Endodermal cell (in vitro differentiated cells): ENCODE results near the gene SLC22A31. TPM values are rescaled to one million over a fixed set of nuclear protein-coding genes. Genes with fewer than 3 reads are reported as not detected.

Experiments used
- DNase-seq: peaks from one replicate; pipeline ENCODE4 v3.0.0-alpha.2; 2017
- H3K27ac ChIP-seq: 2 replicates; pipeline ENCODE4 v1.5.1; 2013; ENCODE audit warnings: mild to moderate bottlenecking, low read depth, low read length, moderate library complexity
- H3K27me3 ChIP-seq: 2 replicates; pipeline ENCODE4 v1.6.1; 2013; ENCODE audit warnings: mild to moderate bottlenecking, low read length, moderate library complexity; ENCODE audit not compliant: insufficient read depth, control insufficient read depth, poor library complexity, severe bottlenecking
- H3K36me3 ChIP-seq: 2 replicates; pipeline ENCODE4 v1.7.0; 2013; ENCODE audit warnings: mild to moderate bottlenecking, low read length, moderate library complexity; ENCODE audit not compliant: control insufficient read depth, insufficient read depth
- H3K4me1 ChIP-seq: one replicate; pipeline ENCODE4 v1.7.0; 2013; ENCODE audit warnings: low read length; ENCODE audit not compliant: control insufficient read depth, insufficient read depth
- H3K4me3 ChIP-seq: 2 replicates; pipeline ENCODE4 v1.5.1; 2013; ENCODE audit warnings: mild to moderate bottlenecking, low read length, moderate library complexity
- H3K9ac ChIP-seq: 2 replicates; pipeline ENCODE4 v1.6.1; 2013; ENCODE audit warnings: mild to moderate bottlenecking, low read length, moderate library complexity; ENCODE audit not compliant: poor library complexity, severe bottlenecking; ENCODE audit errors: extremely low read depth
- H3K9me3 ChIP-seq: 2 replicates; pipeline ENCODE4 v1.6.1; 2013; ENCODE audit warnings: mild to moderate bottlenecking, low read length, moderate library complexity; ENCODE audit not compliant: control insufficient read depth
- H3K27ac Mint-ChIP-seq: 2 replicates; pipeline ENCODE4 v1.8.0; 2020; ENCODE audit warnings: mixed read lengths
- H3K27me3 Mint-ChIP-seq: 2 replicates; pipeline ENCODE4 v1.8.0; 2021; ENCODE audit warnings: mild to moderate bottlenecking, mixed read lengths; ENCODE audit not compliant: insufficient read depth
- H3K36me3 Mint-ChIP-seq: 2 replicates; pipeline ENCODE4 v1.8.0; 2020; ENCODE audit warnings: low read depth, mixed read lengths
- H3K4me1 Mint-ChIP-seq: 2 replicates; pipeline ENCODE4 v1.8.0; 2020; ENCODE audit warnings: mixed read lengths
- H3K4me3 Mint-ChIP-seq: 2 replicates; pipeline ENCODE4 v1.8.0; 2020; ENCODE audit warnings: mild to moderate bottlenecking, moderate library complexity, mixed read lengths
- H3K9me3 Mint-ChIP-seq: 2 replicates; pipeline ENCODE4 v1.8.0; 2020; ENCODE audit warnings: mild to moderate bottlenecking, mixed read lengths
- CTCF ChIP-seq: fragments of 200-600 bp; sonication (generic); conservative IDR thresholded peaks from 2 replicates; pipeline ENCODE4 v1.5.0; 2021; ENCODE audit warnings: antibody characterized with exemption, mild to moderate bottlenecking
- WGBS, 2 experiments: methylation state at CpG; one replicate each; pipeline versions ENCODE4 v1.1.5 to v1.1.7; 2013; ENCODE audit warnings: missing lambda C conversion rate in 2 of 2, mixed read lengths in 1 of 2; ENCODE audit not compliant: insufficient coverage in 1 of 2, insufficient read length in 1 of 2; 5-methylcytosine and 5-hydroxymethylcytosine counted together
- total RNA-seq, 2 donors: library from RNA; stranded (reverse); fragmentation: NEBNext Ultra II Directional in 1 of 2; extraction: Animal tissue kit (Norgen Biotek cat#: 25700) in 1 of 2; gene quantifications; 2 replicates in 1 of 2; 3 replicates in 1 of 2; pipeline ENCODE4 v1.2.1, GENCODE V29; 2021

Gene SLC22A31
- total RNA-seq, 2 donors from 2014 or later = 9.7 to 33.9 TPM

DNA sequence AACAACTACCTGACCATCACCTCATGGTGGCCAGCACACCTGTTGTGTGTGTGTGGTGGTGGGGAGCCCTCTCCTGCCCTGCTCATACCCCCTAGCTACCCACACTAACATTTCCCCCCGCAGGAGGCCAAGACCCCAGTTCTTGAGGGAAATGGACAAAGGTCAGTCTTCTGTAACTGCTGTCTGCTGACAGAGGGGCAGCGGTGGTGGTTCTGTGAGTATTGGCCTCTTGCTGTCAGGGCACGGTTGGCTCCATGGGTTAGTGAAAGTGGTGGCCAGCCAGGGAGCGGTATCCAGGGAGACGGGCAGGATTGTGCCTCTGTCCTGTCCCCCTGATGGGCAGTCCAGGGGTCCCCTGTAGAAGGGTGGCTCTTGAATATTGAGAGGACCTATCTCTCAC, 43.3 kb upstream of the SLC22A31 start:
- Histone ChIP-seq H3K9ac (no peak overlapping the region), H3K4me1 (no peaks in the 10 kb centered on the region), H3K27ac (no peak overlapping the region), H3K27me3 (peaks cover 14% of the 10 kb centered on the region), H3K9me3 (peaks cover 6% of the 10 kb centered on the region), H3K4me3 (no peak overlapping the region), H3K36me3 (no peaks in the 10 kb centered on the region)
- Mint-ChIP-seq H3K4me3 (no peak overlapping the region), H3K36me3 (peaks cover 4% of the 10 kb centered on the region), H3K27me3 (peaks cover 25% of the 10 kb centered on the region), H3K4me1 (no peaks in the 10 kb centered on the region), H3K27ac (no peak overlapping the region), H3K9me3 (peaks cover 14% of the 10 kb centered on the region)
- WGBS, 2 experiments = 94 to 100% methylated on average over 1 to 5 of the region's 5 CpGs
- DNase-seq = no peak
- TF ChIP-seq CTCF = no peak

GRCh38 chr16:89242795-89243200, 42.5 kb upstream of the SLC22A31 start:
- peaks cover 11% of the 10 kb centered on the region for H3K9me3 Mint-ChIP-seq
- Histone ChIP-seq H3K9ac (no peak overlapping the region), H3K27ac (no peak overlapping the region), H3K4me3 (no peak overlapping the region), H3K4me1 (no peaks in the 10 kb centered on the region), H3K9me3 (peaks cover 6% of the 10 kb centered on the region), H3K36me3 (no peaks in the 10 kb centered on the region), H3K27me3 (peaks cover 5% of the 10 kb centered on the region)
- H3K4me1 Mint-ChIP-seq = no peaks in the 10 kb centered on the region
- H3K27ac Mint-ChIP-seq = no peak overlapping the region
- H3K27me3 Mint-ChIP-seq = peaks cover 17% of the 10 kb centered on the region
- 70 to 81% methylated on average over 7 to 12 of the region's 12 CpGs for WGBS, 2 experiments
- TF ChIP-seq CTCF = no peak
- H3K4me3 Mint-ChIP-seq = peak overlapping the region; percentile 21
- H3K36me3 Mint-ChIP-seq = peaks cover 4% of the 10 kb centered on the region
- peak; percentile 60 for DNase-seq

DNA sequence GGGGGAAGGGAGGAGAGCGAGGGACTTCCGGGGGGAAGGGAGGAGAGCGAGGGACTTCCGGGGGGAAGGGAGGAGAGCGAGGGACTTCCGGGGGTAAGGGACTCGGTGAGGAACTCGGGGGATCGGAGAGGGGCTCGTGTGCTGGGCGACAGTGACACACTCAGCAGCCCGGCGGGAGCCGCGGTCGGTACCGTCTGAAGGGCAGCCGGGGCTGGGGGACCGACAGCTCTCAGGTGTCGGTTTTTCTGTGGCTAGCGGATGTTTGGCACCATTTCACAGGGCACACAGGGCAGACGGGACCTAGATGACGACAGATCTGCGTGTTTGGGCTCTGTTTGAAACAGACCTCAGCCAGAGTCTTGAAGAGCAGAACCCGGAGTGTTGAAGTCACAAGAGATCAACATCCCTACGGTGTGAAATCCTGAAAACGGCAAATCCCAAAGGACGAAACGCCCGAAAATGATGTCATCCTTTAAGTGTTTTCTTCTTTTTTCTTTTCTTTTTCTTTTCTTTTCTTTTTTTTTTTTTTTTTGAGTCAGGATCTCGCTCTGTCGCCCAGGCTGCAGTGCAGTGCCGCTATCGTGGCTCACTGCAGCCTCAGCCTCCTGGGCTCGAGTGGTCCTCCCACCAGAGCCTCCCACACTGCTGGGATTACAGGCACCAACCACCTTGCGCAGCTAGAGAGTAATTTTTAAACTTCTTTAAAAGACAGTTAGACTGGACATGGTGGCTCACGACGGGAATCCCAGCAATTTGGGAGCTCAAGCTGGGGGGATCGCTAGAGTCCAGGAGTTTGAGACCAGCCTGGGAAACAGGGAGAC, 41.1 kb upstream of the SLC22A31 start:
- H3K4me3 ChIP-seq = peak overlapping the region; percentile 86
- H3K27me3 ChIP-seq = peaks cover 5% of the 10 kb centered on the region
- peak overlapping the region; percentile 95 for H3K9ac ChIP-seq
- peak; percentile 88 for DNase-seq
- peak overlapping the region; percentile 88 for H3K27ac ChIP-seq
- peaks cover 8% of the 10 kb centered on the region for H3K36me3 Mint-ChIP-seq
- H3K9me3 ChIP-seq = peaks cover 6% of the 10 kb centered on the region
- no peaks in the 10 kb centered on the region for H3K4me1 Mint-ChIP-seq
- H3K36me3 ChIP-seq = no peaks in the 10 kb centered on the region
- H3K4me3 Mint-ChIP-seq = peak overlapping the region; percentile 85
- peak overlapping the region; percentile 99 for H3K27ac Mint-ChIP-seq
- WGBS, 2 experiments = 8 to 9% methylated on average over 16 to 36 of the region's 39 CpGs
- H3K4me1 ChIP-seq = no peaks in the 10 kb centered on the region
- peaks cover 18% of the 10 kb centered on the region for H3K9me3 Mint-ChIP-seq
- H3K27me3 Mint-ChIP-seq = peaks cover 12% of the 10 kb centered on the region
- TF ChIP-seq CTCF = no peak
